Caco-2 (cell line): ENCODE data around the gene SLC39A10. TPM values are rescaled to one million over a fixed set of nuclear protein-coding genes. Genes with fewer than 3 reads are reported as not detected.

ENCODE experiments used
- BruUV-seq: library from RNA; stranded (reverse); fragments of 400-500 nt; replicated peaks from 2 replicates; lab custom pipeline; 2021; lab: Mats Ljungman, UMichigan
- CTCF ChIA-PET: fragments of 300-600 bp; sonication (Branson Sonifier 250); formaldehyde crosslinking; loops from one replicate; lab custom pipeline; 2022; ENCODE audit warnings: antibody characterized with exemption; lab: Charles Lee
- POLR2A ChIA-PET: fragments of 300-600 bp; sonication (Branson Sonifier 250); formaldehyde crosslinking; loops from one replicate; lab custom pipeline; 2022; ENCODE audit warnings: antibody characterized with exemption; lab: Charles Lee
- DNase-seq, 2 experiments: peaks; one replicate each; pipeline versions ENCODE4 v3.0.0 to v3.0.0-alpha.2; 2020 to 2022
- H3K27me3 ChIP-seq: replicated peaks from 2 replicates; pipeline ENCODE4 v1.6.0; 2011; ENCODE audit warnings: low read length; ENCODE audit not compliant: control insufficient read depth, insufficient read depth
- H3K36me3 ChIP-seq: 2 replicates; pipeline ENCODE4 v1.5.1; 2011; ENCODE audit warnings: low read length; ENCODE audit not compliant: control insufficient read depth, insufficient read depth
- H3K4me1 ChIP-seq: fragments of 250-450 bp; sonication (Bioruptor Pico); 2 replicates; pipeline ENCODE4 v1.5.1; 2020; ENCODE audit warnings: mild to moderate bottlenecking
- H3K4me3 ChIP-seq: 2 replicates; pipeline ENCODE4 v1.5.1; 2011; ENCODE audit warnings: low read depth, mild to moderate bottlenecking, control low read depth, low read length
- H3K9me3 ChIP-seq: fragments of 250-450 bp; sonication (Bioruptor Pico); 2 replicates; pipeline ENCODE4 v1.5.1; 2020; ENCODE audit warnings: mild to moderate bottlenecking, moderate library complexity
- H3K27ac Mint-ChIP-seq: one replicate; pipeline ENCODE4 v1.8.0; 2022; ENCODE audit warnings: mixed read lengths; ENCODE audit not compliant: unreplicated experiment
- H3K27me3 Mint-ChIP-seq: one replicate; pipeline ENCODE4 v1.8.0; 2022; ENCODE audit warnings: mixed read lengths; ENCODE audit not compliant: insufficient read depth, unreplicated experiment
- H3K36me3 Mint-ChIP-seq: one replicate; pipeline ENCODE4 v1.8.0; 2022; ENCODE audit warnings: mild to moderate bottlenecking, mixed read lengths; ENCODE audit not compliant: insufficient read depth, unreplicated experiment
- H3K4me1 Mint-ChIP-seq: one replicate; pipeline ENCODE4 v1.8.0; 2022; ENCODE audit warnings: low read depth, mixed read lengths; ENCODE audit not compliant: unreplicated experiment
- H3K4me3 Mint-ChIP-seq: one replicate; pipeline ENCODE4 v1.8.0; 2022; ENCODE audit warnings: mild to moderate bottlenecking, moderate library complexity, mixed read lengths; ENCODE audit not compliant: unreplicated experiment
- H3K9me3 Mint-ChIP-seq: one replicate; pipeline ENCODE4 v1.8.0; 2022; ENCODE audit warnings: mixed read lengths; ENCODE audit not compliant: unreplicated experiment
- intact Hi-C: fragments of 100-400 bp; cut with micrococcal nuclease; formaldehyde crosslinking; loops from one replicate; pipeline ENCODE4 v1.10.0; 2022; ENCODE audit not compliant: unreplicated experiment
- total RNA-seq: library from RNA; stranded (reverse); gene quantifications from 2 replicates; pipeline ENCODE4 v1.2.3, GENCODE V29; 2022
- TF ChIP-seq, protein P1 (sequence below), 2 experiments: fragments of 200-600 bp in 1 of 2; IDR thresholded peaks; 1 replicate in 1 of 2; 2 replicates in 1 of 2; pipeline versions ENCODE4 v1.5.1 to v1.8.0; 2011 to 2022; ENCODE audit warnings: antibody characterized with exemption in 1 of 2, control low read depth in 1 of 2, inconsistent platforms in 1 of 2, low read depth in 1 of 2, low read length in 1 of 2, mild to moderate bottlenecking in 1 of 2, moderate library complexity in 1 of 2; ENCODE audit not compliant: insufficient read depth in 1 of 2, severe bottlenecking in 1 of 2, unreplicated experiment in 1 of 2

Gene SLC39A10
- total RNA-seq, 1 experiment from 2014 or later = 45.5 TPM

- Histone ChIP-seq H3K9me3 (no peaks in the 10 kb centered on the region), H3K36me3 (no peaks in the 10 kb centered on the region), H3K4me3 (no peak overlapping the region), H3K4me1 (no peaks in the 10 kb centered on the region), H3K27me3 (no peaks in the 10 kb centered on the region)
- DNase-seq = no peak
- H3K9me3 Mint-ChIP-seq = no peaks in the 10 kb centered on the region
- BruUV-seq = no TSS peak
- ChIA-PET POLR2A (no interaction called here), CTCF (no interaction called here)
- no peaks in the 10 kb centered on the region for H3K27me3 Mint-ChIP-seq
- TF ChIP-seq, protein P1, sequence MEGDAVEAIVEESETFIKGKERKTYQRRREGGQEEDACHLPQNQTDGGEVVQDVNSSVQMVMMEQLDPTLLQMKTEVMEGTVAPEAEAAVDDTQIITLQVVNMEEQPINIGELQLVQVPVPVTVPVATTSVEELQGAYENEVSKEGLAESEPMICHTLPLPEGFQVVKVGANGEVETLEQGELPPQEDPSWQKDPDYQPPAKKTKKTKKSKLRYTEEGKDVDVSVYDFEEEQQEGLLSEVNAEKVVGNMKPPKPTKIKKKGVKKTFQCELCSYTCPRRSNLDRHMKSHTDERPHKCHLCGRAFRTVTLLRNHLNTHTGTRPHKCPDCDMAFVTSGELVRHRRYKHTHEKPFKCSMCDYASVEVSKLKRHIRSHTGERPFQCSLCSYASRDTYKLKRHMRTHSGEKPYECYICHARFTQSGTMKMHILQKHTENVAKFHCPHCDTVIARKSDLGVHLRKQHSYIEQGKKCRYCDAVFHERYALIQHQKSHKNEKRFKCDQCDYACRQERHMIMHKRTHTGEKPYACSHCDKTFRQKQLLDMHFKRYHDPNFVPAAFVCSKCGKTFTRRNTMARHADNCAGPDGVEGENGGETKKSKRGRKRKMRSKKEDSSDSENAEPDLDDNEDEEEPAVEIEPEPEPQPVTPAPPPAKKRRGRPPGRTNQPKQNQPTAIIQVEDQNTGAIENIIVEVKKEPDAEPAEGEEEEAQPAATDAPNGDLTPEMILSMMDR (IDR thresholded peaks at IDR 0.05; ENCODE audit: insufficient read depth in 1 of 2, low read depth in 1 of 2, low read length in 1 of 2, severe bottlenecking in 1 of 2, unreplicated experiment in 1 of 2) = no peak
- H3K27ac Mint-ChIP-seq = no peak overlapping the region
- intact Hi-C loops = no loop called here
- peaks cover 13% of the 10 kb centered on the region for H3K36me3 Mint-ChIP-seq
- no peak overlapping the region for H3K4me3 Mint-ChIP-seq
- peaks cover 1% of the 10 kb centered on the region for H3K4me1 Mint-ChIP-seq
These were observed 25.1 kb downstream of the SLC39A10 start for GRCh38 chr2:195682077-195682476.

GRCh38 chr2:195683174-195683573, 26.1 kb downstream of the SLC39A10 start:
- Mint-ChIP-seq H3K27me3 (no peaks in the 10 kb centered on the region), H3K4me1 (no peaks in the 10 kb centered on the region), H3K9me3 (no peaks in the 10 kb centered on the region), H3K4me3 (no peak overlapping the region), H3K36me3 (peaks cover 13% of the 10 kb centered on the region), H3K27ac (no peak overlapping the region)
- Histone ChIP-seq H3K9me3 (no peaks in the 10 kb centered on the region), H3K4me1 (no peaks in the 10 kb centered on the region), H3K4me3 (no peak overlapping the region), H3K27me3 (no peaks in the 10 kb centered on the region), H3K36me3 (no peaks in the 10 kb centered on the region)
- intact Hi-C loops = no loop called here
- ChIA-PET CTCF (no interaction called here), POLR2A (no interaction called here)
- no TSS peak for BruUV-seq
- DNase-seq = no peak
- TF ChIP-seq, protein P1 (IDR thresholded peaks at IDR 0.05; ENCODE audit: insufficient read depth in 1 of 2, low read depth in 1 of 2, low read length in 1 of 2, severe bottlenecking in 1 of 2, unreplicated experiment in 1 of 2) = no peak

- no TSS peak for BruUV-seq
- no peaks in the 10 kb centered on the region for H3K4me1 ChIP-seq
- peaks cover 6% of the 10 kb centered on the region for H3K36me3 Mint-ChIP-seq
- TF ChIP-seq, protein P1 (IDR thresholded peaks at IDR 0.05; ENCODE audit: insufficient read depth in 1 of 2, low read depth in 1 of 2, low read length in 1 of 2, severe bottlenecking in 1 of 2, unreplicated experiment in 1 of 2) = no peak
- H3K27ac Mint-ChIP-seq = no peak overlapping the region
- no peaks in the 10 kb centered on the region for H3K27me3 Mint-ChIP-seq
- H3K36me3 ChIP-seq = no peaks in the 10 kb centered on the region
- no peaks in the 10 kb centered on the region for H3K9me3 ChIP-seq
- no peak overlapping the region for H3K4me3 Mint-ChIP-seq
- CTCF ChIA-PET = no interaction called here
- H3K4me3 ChIP-seq = no peak overlapping the region
- no peak for DNase-seq
- no peaks in the 10 kb centered on the region for H3K4me1 Mint-ChIP-seq
- POLR2A ChIA-PET = no interaction called here
- intact Hi-C loops = no loop called here
- peaks cover 11% of the 10 kb centered on the region for H3K9me3 Mint-ChIP-seq
- H3K27me3 ChIP-seq = no peaks in the 10 kb centered on the region
These were observed 29.5 kb downstream of the SLC39A10 start for GRCh38 chr2:195686564-195686963.
